Measurements from ENCODE around the gene HSD17B1. TPM values are rescaled to one million over a fixed set of nuclear protein-coding genes. Genes with fewer than 3 reads are reported as not detected.

Gene HSD17B1
- total RNA-seq, 1 experiment from 2014 or later = 1.5 TPM

- Mint-ChIP-seq H3K36me3 (peaks cover 3% of the 10 kb centered on the region; the same call in 1 of the 2 replicates), H3K4me3 (no peak overlapping the region), H3K27ac (no peak overlapping the region), H3K9me3 (no peaks in the 10 kb centered on the region), H3K4me1 (peaks cover 4% of the 10 kb centered on the region), H3K27me3 (ENCODE audit: low read depth) (peaks cover 24% of the 10 kb centered on the region)
- DNase-seq (ENCODE audit: low spot score) (no peak), ATAC-seq (no peak)
- POLR2A ChIA-PET = interaction anchor here (0.6 to 1.1 kb wide), 4 partner anchors 10 to 194 kb away, joined by 3 to 6 read pairs (median 3); partner anchors contain the start of gene CAVIN1
- CTCF ChIA-PET = interaction anchor here (0.5 to 3.2 kb wide), 73 partner anchors 8 to 1599 kb away, joined by 3 to 72 read pairs (median 5); partner anchors contain the start of genes CAVIN1, DNAJC7, GHDC and HSPB9
- TF ChIP-seq STAT6 (CRISPR knock-in tag; conservative IDR thresholded peaks at IDR 0.05; ENCODE audit: low read depth) (no peak), NFATC4 (CRISPR knock-in tag; IDR thresholded peaks at IDR 0.05) (no peak), GTF2I (CRISPR knock-in tag; conservative IDR thresholded peaks at IDR 0.05) (no peak), HMGA2 (CRISPR knock-in tag; IDR thresholded peaks at IDR 0.05) (no peak), PRRX2 (CRISPR knock-in tag; IDR thresholded peaks at IDR 0.05) (no peak), ZMAT4 (CRISPR knock-in tag; IDR thresholded peaks at IDR 0.05) (no peak), ATF1 (CRISPR knock-in tag; IDR thresholded peaks at IDR 0.05) (no peak), NR3C1 (CRISPR knock-in tag; conservative IDR thresholded peaks at IDR 0.05; ENCODE audit: low read depth) (no peak), ARID4B (CRISPR knock-in tag; IDR thresholded peaks at IDR 0.05; ENCODE audit: borderline replicate concordance) (no peak), MXD4 (CRISPR knock-in tag; IDR thresholded peaks at IDR 0.05; ENCODE audit: borderline replicate concordance) (no peak)
Observed at GRCh38 chr17:42527932-42528331, 24.8 kb upstream of the HSD17B1 start.

GRCh38 chr17:42529061-42529460 lies 23.7 kb upstream of the HSD17B1 start:
- peaks cover 4% of the 10 kb centered on the region for H3K4me1 Mint-ChIP-seq
- ChIA-PET POLR2A (no interaction called here), CTCF (interaction anchor here (0.6 to 2.6 kb wide), 4 partner anchors 9 to 307 kb away, joined by 3 to 12 read pairs (median 8); no protein-coding TSS in a partner anchor)

GRCh38 chr17:42530952-42531454 lies 21.7 kb upstream of the HSD17B1 start:
- no peaks in the 10 kb centered on the region for H3K36me3 Mint-ChIP-seq
- H3K27ac Mint-ChIP-seq = no peak overlapping the region
- H3K27me3 Mint-ChIP-seq (ENCODE audit: low read depth) = peaks cover 35% of the 10 kb centered on the region
- no peak overlapping the region for H3K4me3 Mint-ChIP-seq
- ChIA-PET CTCF (interaction anchor here (1.9 to 2.6 kb wide), 2 partner anchors 11 to 13 kb away, joined by 5 to 12 read pairs; no protein-coding TSS in a partner anchor), POLR2A (no interaction called here)
- TF ChIP-seq RORB (CRISPR knock-in tag; IDR thresholded peaks at IDR 0.05) = no peak
- TF ChIP-seq RELA (CRISPR knock-in tag; IDR thresholded peaks at IDR 0.05; ENCODE audit: borderline replicate concordance) = no peak
- TF ChIP-seq MYBL2 (CRISPR knock-in tag; IDR thresholded peaks at IDR 0.05) = no peak
- peak; percentile 71 for TF ChIP-seq GABPB1 (CRISPR knock-in tag; IDR thresholded peaks at IDR 0.05)
- ATAC-seq (no peak), DNase-seq (ENCODE audit: low spot score) (no peak)
- no peaks in the 10 kb centered on the region for H3K9me3 Mint-ChIP-seq
- H3K4me1 Mint-ChIP-seq = peaks cover 16% of the 10 kb centered on the region

More at GRCh38 chr17:42529061-42529460, 23.7 kb upstream of the HSD17B1 start:
- H3K36me3 Mint-ChIP-seq = no peaks in the 10 kb centered on the region
- H3K27ac Mint-ChIP-seq = no peak overlapping the region
- ATAC-seq (no peak), DNase-seq (ENCODE audit: low spot score) (no peak)
- H3K9me3 Mint-ChIP-seq = no peaks in the 10 kb centered on the region
- no peak overlapping the region for H3K4me3 Mint-ChIP-seq
- peaks cover 32% of the 10 kb centered on the region for H3K27me3 Mint-ChIP-seq (ENCODE audit: low read depth)
- TF ChIP-seq ZNF121 (CRISPR knock-in tag; IDR thresholded peaks at IDR 0.05) = no peak
- TF ChIP-seq FOXK1 (CRISPR knock-in tag; IDR thresholded peaks at IDR 0.05) = no peak
- no peak for TF ChIP-seq ATF1 (CRISPR knock-in tag; IDR thresholded peaks at IDR 0.05)
